OCI-LY1 (cell line): ENCODE measurements around the gene SLC13A2.

Experiments used
- CTCF ChIP-seq: fragments of 200-600 bp; sonication (generic), shearing (Covaris generic); IDR thresholded peaks from 2 replicates; pipeline ENCODE4 v1.5.1; 2017; ENCODE audit warnings: mild to moderate bottlenecking, antibody characterized with exemption, low read length, moderate library complexity, mixed read lengths
- EZH2 ChIP-seq: fragments of 200-600 bp; sonication (generic), shearing (Covaris generic); IDR thresholded peaks from 2 replicates; pipeline ENCODE4 v1.8.0; 2017; ENCODE audit warnings: borderline replicate concordance, mixed run types, mild to moderate bottlenecking, antibody characterized with exemption, low read length, moderate library complexity, mixed read lengths

DNA sequence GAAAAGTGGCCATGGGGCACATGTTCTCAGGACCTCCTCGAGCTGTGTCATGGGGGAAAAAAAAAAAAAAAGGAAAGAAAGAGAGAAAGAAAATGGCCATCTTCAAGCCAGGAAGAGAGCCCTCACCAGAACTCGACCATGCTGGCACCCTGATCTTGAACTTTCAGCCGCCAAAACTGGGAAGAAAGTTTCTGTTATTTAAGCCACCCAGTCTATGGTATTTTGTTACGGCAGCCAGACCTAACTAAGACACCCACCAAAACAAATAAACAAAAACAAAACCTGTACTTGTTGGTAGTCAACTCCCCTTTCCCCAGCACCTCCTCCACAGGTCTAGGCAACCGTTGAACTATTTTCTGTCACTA is 26.1 kb upstream of the SLC13A2 start:
- TF ChIP-seq CTCF = no peak
- no peak for TF ChIP-seq EZH2
